HG02943 (cell line): ENCODE measurements around the gene TARBP2.
A peak's percentile ranks its signal among the peaks of the same experiment; 100 is the strongest.
"Not testable (repeated sequence)": the region's sequence is repeated elsewhere in the genome, so short reads cannot be mapped to it uniquely, and the experiment has no call there.

ENCODE experiments used
- ATAC-seq: cut with Tn5 transposase; IDR thresholded peaks from one replicate; pipeline ENCODE4 v1.9.1; 2021; ENCODE audit warnings: mild to moderate bottlenecking, low read depth, moderate library complexity; ENCODE audit not compliant: unreplicated experiment

TARBP2 gene

GRCh38 chr12:53474077-53474476 is 27.0 kb upstream of the TARBP2 start:
- no peak for ATAC-seq

GRCh38 chr12:53474819-53475218 is 26.3 kb upstream of the TARBP2 start:
- no peak for ATAC-seq

- no peak for ATAC-seq
These were observed 24.3 kb upstream of the TARBP2 start for GRCh38 chr12:53476769-53477209.

GRCh38 chr12:53478865-53479264 is 22.2 kb upstream of the TARBP2 start:
- ATAC-seq = no peak

GRCh38 chr12:53479331-53479730 is 21.8 kb upstream of the TARBP2 start:
- no peak for ATAC-seq

- ATAC-seq = no peak
These were observed 20.3 kb upstream of the TARBP2 start for GRCh38 chr12:53480491-53481442.

GRCh38 chr12:53481458-53481857 is 19.6 kb upstream of the TARBP2 start:
- not testable (repeated sequence) for ATAC-seq

- ATAC-seq = no peak
These were observed 19.0 kb upstream of the TARBP2 start for GRCh38 chr12:53481939-53482586.

- ATAC-seq = no peak
These were observed 18.4 kb upstream of the TARBP2 start for GRCh38 chr12:53482626-53483168.

GRCh38 chr12:53483225-53483978 is 17.7 kb upstream of the TARBP2 start:
- ATAC-seq = no peak

- ATAC-seq = no peak
These were observed 17.1 kb upstream of the TARBP2 start for GRCh38 chr12:53483979-53484377.

- ATAC-seq = no peak
These were observed 16.2 kb upstream of the TARBP2 start for GRCh38 chr12:53484686-53485575.

GRCh38 chr12:53485955-53486735 is 14.9 kb upstream of the TARBP2 start:
- ATAC-seq = no peak

GRCh38 chr12:53486736-53487487 is 14.2 kb upstream of the TARBP2 start:
- no peak for ATAC-seq

GRCh38 chr12:53489242-53489864 is 11.7 kb upstream of the TARBP2 start:
- ATAC-seq = no peak

GRCh38 chr12:53492188-53492587 is 8.9 kb upstream of the TARBP2 start:
- ATAC-seq = no peak

- ATAC-seq = peak; percentile 86
These were observed 8.1 kb upstream of the TARBP2 start for GRCh38 chr12:53492830-53493609.
